HCT116 (cell line): ENCODE results near the gene CACNA1C.

Source experiments
- CEBPB ChIP-seq: IDR thresholded peaks from 2 replicates; pipeline ENCODE4 v1.6.1; 2012; ENCODE audit warnings: low read depth
- EGR1 ChIP-seq: IDR thresholded peaks from 2 replicates; pipeline ENCODE4 v1.6.1; 2012; ENCODE audit warnings: low read depth
- EZH2 ChIP-seq: fragments of 200-600 bp; sonication (generic); IDR thresholded peaks from 2 replicates; pipeline ENCODE4 v1.6.1; 2017; ENCODE audit warnings: antibody characterized with exemption, mixed run types
- EZH2phosphoT487 ChIP-seq: fragments of 200-600 bp; IDR thresholded peaks from 2 replicates; pipeline ENCODE4 v1.6.1; 2018; ENCODE audit warnings: antibody characterized with exemption, borderline replicate concordance
- MAX ChIP-seq: IDR thresholded peaks from 2 replicates; pipeline ENCODE4 v1.6.1; 2012
- POLR2A ChIP-seq: IDR thresholded peaks from 2 replicates; pipeline ENCODE4 v1.7.0; 2011; ENCODE audit warnings: borderline replicate concordance; ENCODE audit not compliant: insufficient read depth, insufficient read length; ENCODE audit errors: extremely low read depth
- SIN3A ChIP-seq: IDR thresholded peaks from 2 replicates; pipeline ENCODE4 v1.6.1; 2012; ENCODE audit warnings: low read depth
- ZFX ChIP-seq: fragments of 450-650 bp; IDR thresholded peaks from 2 replicates; pipeline ENCODE4 v1.6.1; 2017
- TF ChIP-seq, protein P1 (sequence below), 3 experiments: fragments of 200-600 bp in 1 of 3; sonication (generic) in 1 of 3; IDR thresholded peaks in 2 of 3; conservative IDR thresholded peaks in 1 of 3; 2 replicates each; pipeline ENCODE4 v1.5.1; 2012 to 2017; ENCODE audit warnings: low read depth in 2 of 3, low read length in 2 of 3, antibody characterized with exemption in 1 of 3, borderline replicate concordance in 1 of 3, control low read depth in 1 of 3, mild to moderate bottlenecking in 1 of 3, mixed read lengths in 1 of 3, mixed run types in 1 of 3, moderate library complexity in 1 of 3; ENCODE audit not compliant: insufficient read depth in 1 of 3

GRCh38 chr12:2494486-2495192, 441.9 kb downstream of the CACNA1C start:
- TF ChIP-seq MAX (no peak), POLR2A (no peak), ZFX (no peak), EZH2 (no peak), EGR1 (no peak), SIN3A (no peak), CEBPB (no peak), EZH2phosphoT487 (no peak)
- TF ChIP-seq, protein P1, sequence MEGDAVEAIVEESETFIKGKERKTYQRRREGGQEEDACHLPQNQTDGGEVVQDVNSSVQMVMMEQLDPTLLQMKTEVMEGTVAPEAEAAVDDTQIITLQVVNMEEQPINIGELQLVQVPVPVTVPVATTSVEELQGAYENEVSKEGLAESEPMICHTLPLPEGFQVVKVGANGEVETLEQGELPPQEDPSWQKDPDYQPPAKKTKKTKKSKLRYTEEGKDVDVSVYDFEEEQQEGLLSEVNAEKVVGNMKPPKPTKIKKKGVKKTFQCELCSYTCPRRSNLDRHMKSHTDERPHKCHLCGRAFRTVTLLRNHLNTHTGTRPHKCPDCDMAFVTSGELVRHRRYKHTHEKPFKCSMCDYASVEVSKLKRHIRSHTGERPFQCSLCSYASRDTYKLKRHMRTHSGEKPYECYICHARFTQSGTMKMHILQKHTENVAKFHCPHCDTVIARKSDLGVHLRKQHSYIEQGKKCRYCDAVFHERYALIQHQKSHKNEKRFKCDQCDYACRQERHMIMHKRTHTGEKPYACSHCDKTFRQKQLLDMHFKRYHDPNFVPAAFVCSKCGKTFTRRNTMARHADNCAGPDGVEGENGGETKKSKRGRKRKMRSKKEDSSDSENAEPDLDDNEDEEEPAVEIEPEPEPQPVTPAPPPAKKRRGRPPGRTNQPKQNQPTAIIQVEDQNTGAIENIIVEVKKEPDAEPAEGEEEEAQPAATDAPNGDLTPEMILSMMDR (IDR thresholded peaks at IDR 0.05 in 2 of 3, conservative IDR thresholded peaks at IDR 0.05 in 1 of 3; ENCODE audit: borderline replicate concordance in 1 of 3, insufficient read depth in 1 of 3, low read depth in 2 of 3, low read length in 2 of 3), result no peak
